Measurements from ENCODE around the gene LRBA.

LRBA gene

GRCh38 chr4:150940123-150940522, 75.0 kb downstream of the LRBA start:
- CTCF ChIA-PET = interaction anchor here (0.6 kb wide), 1 partner anchor 186 kb away, joined by 3 read pairs; no protein-coding TSS in a partner anchor
- H3K4me3 ChIP-seq (ENCODE audit: control insufficient read depth in 1 of 7, extremely low read depth in 1 of 7, insufficient read depth in 4 of 7, low read depth in 2 of 7, low read length in 6 of 7) = no peak overlapping the region

GRCh38 chr4:150939530-150939929, 75.6 kb downstream of the LRBA start:
- Histone ChIP-seq H3K36me3 (ENCODE audit: control insufficient read depth in 4 of 4, insufficient read depth in 4 of 4, low read length in 3 of 4) (peaks cover 0 to 2% (median 0%) of the 10 kb centered on the region in 4 experiments), H3K4me1 (ENCODE audit: control extremely low read depth in 1 of 4, control insufficient read depth in 4 of 4, insufficient read depth in 4 of 4, low read length in 3 of 4) (peaks cover 0 to 28% (median under 1%) of the 10 kb centered on the region in 4 experiments), H3K27me3 (replicated peaks in 2 of 5; ENCODE audit: control insufficient read depth in 4 of 5, insufficient read depth in 5 of 5, low read length in 4 of 5) (no peaks in the 10 kb centered on the region), H3K4me3 (ENCODE audit: control insufficient read depth in 1 of 7, extremely low read depth in 1 of 7, insufficient read depth in 4 of 7, low read depth in 2 of 7, low read length in 6 of 7) (no peak overlapping the region), H3K9me3 (ENCODE audit: control extremely low read depth in 1 of 5, control insufficient read depth in 4 of 5, insufficient read depth in 2 of 5, low read depth in 1 of 5, low read length in 4 of 5) (no peaks in the 10 kb centered on the region), H3K27ac (ENCODE audit: insufficient read depth in 1 of 2, low read depth in 1 of 2, low read length in 2 of 2, poor library complexity in 1 of 2, severe bottlenecking in 2 of 2) (no peak overlapping the region)
- no peak for DNase-seq
- ChIA-PET CTCF (interaction anchor here (0.6 kb wide), 1 partner anchor 185 kb away, joined by 3 read pairs; no protein-coding TSS in a partner anchor), POLR2A (no interaction called here)
- WGBS (ENCODE audit: insufficient coverage) = no CpG with 5 or more reads among the region's 3 CpGs

More at GRCh38 chr4:150940123-150940522, 75.0 kb downstream of the LRBA start:
- POLR2A ChIA-PET = no interaction called here
- Histone ChIP-seq H3K27ac (ENCODE audit: insufficient read depth in 1 of 2, low read depth in 1 of 2, low read length in 2 of 2, poor library complexity in 1 of 2, severe bottlenecking in 2 of 2) (no peak overlapping the region), H3K36me3 (ENCODE audit: control insufficient read depth in 4 of 4, insufficient read depth in 4 of 4, low read length in 3 of 4) (peaks cover 0 to 2% (median 0%) of the 10 kb centered on the region in 4 experiments), H3K9me3 (ENCODE audit: control extremely low read depth in 1 of 5, control insufficient read depth in 4 of 5, insufficient read depth in 2 of 5, low read depth in 1 of 5, low read length in 4 of 5) (no peaks in the 10 kb centered on the region), H3K4me1 (ENCODE audit: control extremely low read depth in 1 of 4, control insufficient read depth in 4 of 4, insufficient read depth in 4 of 4, low read length in 3 of 4) (peaks cover 0 to 31% (median 2%) of the 10 kb centered on the region in 4 experiments), H3K27me3 (replicated peaks in 2 of 5; ENCODE audit: control insufficient read depth in 4 of 5, insufficient read depth in 5 of 5, low read length in 4 of 5) (no peaks in the 10 kb centered on the region)
- no peak for DNase-seq

GRCh38 chr4:150938873-150939499, 76.1 kb downstream of the LRBA start:
- no CpG with 5 or more reads among the region's 1 CpG for WGBS (ENCODE audit: insufficient coverage)
- ChIA-PET POLR2A (no interaction called here), CTCF (interaction anchor here (1.5 to 1.7 kb wide), 2 partner anchors 10 to 21 kb away, joined by 5 to 11 read pairs; no protein-coding TSS in a partner anchor)
- H3K36me3 ChIP-seq (ENCODE audit: control insufficient read depth in 4 of 4, insufficient read depth in 4 of 4, low read length in 3 of 4) = peaks cover 0 to 2% (median 0%) of the 10 kb centered on the region in 4 experiments
- no peak overlapping the region for H3K27ac ChIP-seq (ENCODE audit: insufficient read depth in 1 of 2, low read depth in 1 of 2, low read length in 2 of 2, poor library complexity in 1 of 2, severe bottlenecking in 2 of 2)
- H3K9me3 ChIP-seq (ENCODE audit: control extremely low read depth in 1 of 5, control insufficient read depth in 4 of 5, insufficient read depth in 2 of 5, low read depth in 1 of 5, low read length in 4 of 5) = no peaks in the 10 kb centered on the region
- H3K4me1 ChIP-seq (ENCODE audit: control extremely low read depth in 1 of 4, control insufficient read depth in 4 of 4, insufficient read depth in 4 of 4, low read length in 3 of 4) = peaks cover 0 to 25% (median 0%) of the 10 kb centered on the region in 4 experiments
- H3K27me3 ChIP-seq (replicated peaks in 2 of 5; ENCODE audit: control insufficient read depth in 4 of 5, insufficient read depth in 5 of 5, low read length in 4 of 5) = no peaks in the 10 kb centered on the region
- no peak for DNase-seq
- H3K4me3 ChIP-seq (ENCODE audit: control insufficient read depth in 1 of 7, extremely low read depth in 1 of 7, insufficient read depth in 4 of 7, low read depth in 2 of 7, low read length in 6 of 7) = no peak overlapping the region

- Histone ChIP-seq H3K4me1 (ENCODE audit: control extremely low read depth in 1 of 4, control insufficient read depth in 4 of 4, insufficient read depth in 4 of 4, low read length in 3 of 4) (peaks cover 0 to 21% (median 0%) of the 10 kb centered on the region in 4 experiments), H3K36me3 (ENCODE audit: control insufficient read depth in 4 of 4, insufficient read depth in 4 of 4, low read length in 3 of 4) (peaks cover 0 to 2% (median 0%) of the 10 kb centered on the region in 4 experiments), H3K27me3 (replicated peaks in 2 of 5; ENCODE audit: control insufficient read depth in 4 of 5, insufficient read depth in 5 of 5, low read length in 4 of 5) (no peaks in the 10 kb centered on the region), H3K27ac (ENCODE audit: insufficient read depth in 1 of 2, low read depth in 1 of 2, low read length in 2 of 2, poor library complexity in 1 of 2, severe bottlenecking in 2 of 2) (no peak overlapping the region), H3K4me3 (ENCODE audit: control insufficient read depth in 1 of 7, extremely low read depth in 1 of 7, insufficient read depth in 4 of 7, low read depth in 2 of 7, low read length in 6 of 7) (no peak overlapping the region), H3K9me3 (ENCODE audit: control extremely low read depth in 1 of 5, control insufficient read depth in 4 of 5, insufficient read depth in 2 of 5, low read depth in 1 of 5, low read length in 4 of 5) (no peaks in the 10 kb centered on the region)
- no peak for DNase-seq
- 64% methylated on average over 1 of the region's 4 CpGs for WGBS (ENCODE audit: insufficient coverage)
- ChIA-PET POLR2A (no interaction called here), CTCF (interaction anchor here (1.0 to 1.7 kb wide), 3 partner anchors 10 to 26 kb away, joined by 3 to 11 read pairs (median 5); no protein-coding TSS in a partner anchor)
These were observed 76.7 kb downstream of the LRBA start for GRCh38 chr4:150938417-150938816.

GRCh38 chr4:150934022-150934421, 81.1 kb downstream of the LRBA start:
- CTCF ChIA-PET = interaction anchor here (1.0 kb wide), 2 partner anchors 9 to 10 kb away, joined by 3 read pairs; no protein-coding TSS in a partner anchor

GRCh38 chr4:150931796-150932195, 83.3 kb downstream of the LRBA start:
- CTCF ChIA-PET = interaction anchor here (0.6 to 0.9 kb wide), 3 partner anchors 12 to 226 kb away, joined by 3 read pairs; no protein-coding TSS in a partner anchor

More at GRCh38 chr4:150934022-150934421, 81.1 kb downstream of the LRBA start:
- peaks cover 0 to 3% (median 0%) of the 10 kb centered on the region in 5 experiments for H3K9me3 ChIP-seq (ENCODE audit: control extremely low read depth in 1 of 5, control insufficient read depth in 4 of 5, insufficient read depth in 2 of 5, low read depth in 1 of 5, low read length in 4 of 5)
- H3K36me3 ChIP-seq (ENCODE audit: control insufficient read depth in 4 of 4, insufficient read depth in 4 of 4, low read length in 3 of 4) = peaks cover 0 to 6% (median 1%) of the 10 kb centered on the region in 4 experiments
- no peak for DNase-seq
- H3K4me3 ChIP-seq (ENCODE audit: control insufficient read depth in 1 of 7, extremely low read depth in 1 of 7, insufficient read depth in 4 of 7, low read depth in 2 of 7, low read length in 6 of 7) = no peak overlapping the region
- no peaks in the 10 kb centered on the region for H3K27me3 ChIP-seq (replicated peaks in 2 of 5; ENCODE audit: control insufficient read depth in 4 of 5, insufficient read depth in 5 of 5, low read length in 4 of 5)
- H3K27ac ChIP-seq (ENCODE audit: insufficient read depth in 1 of 2, low read depth in 1 of 2, low read length in 2 of 2, poor library complexity in 1 of 2, severe bottlenecking in 2 of 2) = no peak overlapping the region
- no CpG with 5 or more reads among the region's 1 CpG for WGBS (ENCODE audit: insufficient coverage)
- peaks cover 0 to 9% (median 0%) of the 10 kb centered on the region in 4 experiments for H3K4me1 ChIP-seq (ENCODE audit: control extremely low read depth in 1 of 4, control insufficient read depth in 4 of 4, insufficient read depth in 4 of 4, low read length in 3 of 4)
- POLR2A ChIA-PET = no interaction called here

GRCh38 chr4:150931005-150931404, 84.1 kb downstream of the LRBA start:
- WGBS (ENCODE audit: insufficient coverage) = no CpG with 5 or more reads among the region's 2 CpGs
- no peaks in the 10 kb centered on the region for H3K4me1 ChIP-seq (ENCODE audit: control extremely low read depth in 1 of 4, control insufficient read depth in 4 of 4, insufficient read depth in 4 of 4, low read length in 3 of 4)
- H3K27me3 ChIP-seq (replicated peaks in 2 of 5; ENCODE audit: control insufficient read depth in 4 of 5, insufficient read depth in 5 of 5, low read length in 4 of 5) = no peaks in the 10 kb centered on the region
- POLR2A ChIA-PET = interaction anchor here (1.1 kb wide), 1 partner anchor 168 kb away, joined by 3 read pairs; no protein-coding TSS in a partner anchor
- no peak overlapping the region for H3K4me3 ChIP-seq (ENCODE audit: control insufficient read depth in 1 of 7, extremely low read depth in 1 of 7, insufficient read depth in 4 of 7, low read depth in 2 of 7, low read length in 6 of 7)
- peaks cover 6 to 23% (median 12%) of the 10 kb centered on the region in 4 experiments for H3K36me3 ChIP-seq (ENCODE audit: control insufficient read depth in 4 of 4, insufficient read depth in 4 of 4, low read length in 3 of 4)
- H3K9me3 ChIP-seq (ENCODE audit: control extremely low read depth in 1 of 5, control insufficient read depth in 4 of 5, insufficient read depth in 2 of 5, low read depth in 1 of 5, low read length in 4 of 5) = peaks cover 0 to 3% (median 0%) of the 10 kb centered on the region in 5 experiments
- H3K27ac ChIP-seq (ENCODE audit: insufficient read depth in 1 of 2, low read depth in 1 of 2, low read length in 2 of 2, poor library complexity in 1 of 2, severe bottlenecking in 2 of 2) = no peak overlapping the region
- CTCF ChIA-PET = interaction anchor here (1.2 to 1.8 kb wide), 2 partner anchors 11 to 30 kb away, joined by 3 to 4 read pairs; no protein-coding TSS in a partner anchor
- no peak for DNase-seq

More at GRCh38 chr4:150931796-150932195, 83.3 kb downstream of the LRBA start:
- Histone ChIP-seq H3K27me3 (replicated peaks in 2 of 5; ENCODE audit: control insufficient read depth in 4 of 5, insufficient read depth in 5 of 5, low read length in 4 of 5) (no peaks in the 10 kb centered on the region), H3K27ac (ENCODE audit: insufficient read depth in 1 of 2, low read depth in 1 of 2, low read length in 2 of 2, poor library complexity in 1 of 2, severe bottlenecking in 2 of 2) (no peak overlapping the region), H3K36me3 (ENCODE audit: control insufficient read depth in 4 of 4, insufficient read depth in 4 of 4, low read length in 3 of 4) (peaks cover 6 to 17% (median 9%) of the 10 kb centered on the region in 4 experiments), H3K4me3 (ENCODE audit: control insufficient read depth in 1 of 7, extremely low read depth in 1 of 7, insufficient read depth in 4 of 7, low read depth in 2 of 7, low read length in 6 of 7) (no peak overlapping the region), H3K4me1 (ENCODE audit: control extremely low read depth in 1 of 4, control insufficient read depth in 4 of 4, insufficient read depth in 4 of 4, low read length in 3 of 4) (peaks cover 0 to 3% (median 0%) of the 10 kb centered on the region in 4 experiments), H3K9me3 (ENCODE audit: control extremely low read depth in 1 of 5, control insufficient read depth in 4 of 5, insufficient read depth in 2 of 5, low read depth in 1 of 5, low read length in 4 of 5) (peaks cover 0 to 3% (median 0%) of the 10 kb centered on the region in 5 experiments)
- DNase-seq = no peak
- POLR2A ChIA-PET = interaction anchor here (1.1 kb wide), 1 partner anchor 167 kb away, joined by 3 read pairs; no protein-coding TSS in a partner anchor
- 100% methylated on average over 1 of the region's 2 CpGs for WGBS (ENCODE audit: insufficient coverage)

All from common myeloid progenitor, CD34-positive (primary cell).